Natural killer cell treated with Interleukin-12 subunit alpha and Interleukin-12 subunit beta and Interleukin-15 and Interleukin-18, amount 100 ng/mL, for 72 hours (primary cell): Measurements from ENCODE around the gene EREG. TPM values are rescaled to one million over a fixed set of nuclear protein-coding genes. Genes with fewer than 3 reads are reported as not detected.

Experiments used
- ATAC-seq, 2 donors: fragments of 150-1000 bp; cut with Tn5 transposase in 1 of 2; sonication (Bioruptor Pico), chemical (Tn5 transposase) in 1 of 2; 2 replicates each; pipeline ENCODE4 v1.10.0; 2021
- DNase-seq: peaks from one replicate; pipeline ENCODE4 v3.0.0; 2022; ENCODE audit warnings: low spot score
- H3K27ac Mint-ChIP-seq, 2 donors: 1 replicate in 1 of 2; 2 replicates in 1 of 2; pipeline ENCODE4 v1.8.0; 2022; ENCODE audit warnings: mixed read lengths in 2 of 2, mild to moderate bottlenecking in 1 of 2, moderate library complexity in 1 of 2
- H3K27me3 Mint-ChIP-seq, 2 donors: 1 replicate in 1 of 2; 2 replicates in 1 of 2; pipeline ENCODE4 v1.8.0; 2022; ENCODE audit warnings: mixed read lengths in 2 of 2
- H3K36me3 Mint-ChIP-seq: one replicate; pipeline ENCODE4 v1.8.0; 2022; ENCODE audit warnings: mixed read lengths
- H3K4me1 Mint-ChIP-seq, 2 donors: 1 replicate in 1 of 2; 2 replicates in 1 of 2; pipeline ENCODE4 v1.8.0; 2022; ENCODE audit warnings: low read depth in 2 of 2, mixed read lengths in 2 of 2, mild to moderate bottlenecking in 1 of 2
- H3K4me3 Mint-ChIP-seq: one replicate; pipeline ENCODE4 v1.8.0; 2022; ENCODE audit warnings: mixed read lengths
- H3K9me3 Mint-ChIP-seq: 2 replicates; pipeline ENCODE4 v1.8.0; 2022; ENCODE audit warnings: mixed read lengths
- total RNA-seq, 2 donors: library from RNA; stranded (reverse); gene quantifications; one replicate each; pipeline ENCODE4 v1.2.3, GENCODE V29; 2022

The EREG gene
- total RNA-seq, 2 donors from 2014 or later: not detected

- H3K9me3 Mint-ChIP-seq: no peaks in the 10 kb centered on the region
- DNase-seq (no peak), ATAC-seq (no peak)
- H3K4me3 Mint-ChIP-seq: no peak overlapping the region
- no peak overlapping the region for H3K27ac Mint-ChIP-seq
- H3K36me3 Mint-ChIP-seq: no peaks in the 10 kb centered on the region
- H3K4me1 Mint-ChIP-seq: peaks cover 6 to 10% of the 10 kb centered on the region in 2 donors
- peaks cover 30 to 46% of the 10 kb centered on the region in 2 donors for H3K27me3 Mint-ChIP-seq
Observed at GRCh38 chr4:74365761-74366160, 816 bp downstream of the EREG start.

DNA sequence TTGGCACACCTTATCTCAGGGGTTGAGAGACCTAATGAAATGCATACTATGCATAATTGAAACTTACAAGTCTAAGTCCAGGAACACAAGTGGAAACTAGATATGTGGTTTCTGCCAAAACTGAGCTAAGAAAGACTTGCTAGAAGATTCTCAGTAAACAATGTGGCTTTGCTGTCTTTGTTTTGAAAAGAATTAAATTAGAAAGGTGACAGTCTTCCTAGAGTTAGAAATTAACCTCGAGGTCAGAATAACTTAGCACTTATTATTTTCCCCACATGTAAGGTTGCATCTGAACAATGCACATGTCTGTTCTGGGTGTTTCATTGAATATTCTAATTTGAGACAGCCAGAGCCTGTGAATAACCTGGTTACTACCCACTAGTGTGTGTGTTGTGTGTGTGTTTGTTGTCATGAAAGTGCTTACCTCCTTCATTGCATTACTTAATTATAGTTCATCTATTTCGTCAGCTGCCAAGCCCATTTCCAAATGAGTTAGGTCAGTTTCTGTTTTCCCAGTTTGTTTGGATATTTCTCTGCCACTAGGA, 1.5 kb downstream of the EREG start:
- Mint-ChIP-seq H3K9me3 (no peaks in the 10 kb centered on the region), H3K27ac (no peak overlapping the region), H3K4me3 (no peak overlapping the region), H3K36me3 (no peaks in the 10 kb centered on the region), H3K4me1 (peaks cover 6 to 10% of the 10 kb centered on the region in 2 donors), H3K27me3 (peaks cover 32 to 50% of the 10 kb centered on the region in 2 donors)
- no peak for ATAC-seq
- no peak for DNase-seq

DNA sequence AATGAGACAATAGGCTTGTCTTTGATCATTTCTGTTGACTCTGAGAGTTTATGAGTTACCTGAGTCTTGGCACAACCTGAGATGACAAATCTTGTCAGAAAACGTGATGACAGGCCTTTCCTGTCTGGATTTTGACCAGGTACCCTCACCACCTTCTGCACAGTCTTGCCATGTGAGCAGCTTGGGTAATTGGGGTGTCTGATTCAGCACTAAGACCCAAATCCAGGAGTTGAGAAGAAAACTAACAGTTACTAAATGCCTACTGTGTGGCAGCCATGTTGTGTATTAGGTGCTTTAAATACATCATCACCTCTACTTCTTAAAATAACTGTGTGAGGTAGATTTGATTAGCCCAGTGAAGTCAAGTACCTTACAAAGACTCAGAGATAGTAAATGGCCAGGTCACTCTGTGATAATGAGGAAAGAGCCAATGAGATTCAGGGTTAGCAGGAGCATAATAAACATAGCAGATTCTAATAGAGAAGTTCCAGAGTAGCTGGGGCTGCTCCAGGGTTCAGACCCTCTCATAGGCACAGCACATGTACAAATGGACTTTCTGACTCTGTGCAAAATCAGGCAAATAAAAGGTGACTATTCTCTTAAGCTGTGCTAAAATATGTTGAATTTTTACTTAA, 2.8 kb downstream of the EREG start:
- Mint-ChIP-seq H3K9me3 (no peaks in the 10 kb centered on the region), H3K36me3 (no peaks in the 10 kb centered on the region), H3K27ac (no peak overlapping the region), H3K4me1 (peaks cover 6 to 10% of the 10 kb centered on the region in 2 donors), H3K4me3 (no peak overlapping the region), H3K27me3 (peaks cover 31 to 52% of the 10 kb centered on the region in 2 donors)
- ATAC-seq (no peak), DNase-seq (no peak)

DNA sequence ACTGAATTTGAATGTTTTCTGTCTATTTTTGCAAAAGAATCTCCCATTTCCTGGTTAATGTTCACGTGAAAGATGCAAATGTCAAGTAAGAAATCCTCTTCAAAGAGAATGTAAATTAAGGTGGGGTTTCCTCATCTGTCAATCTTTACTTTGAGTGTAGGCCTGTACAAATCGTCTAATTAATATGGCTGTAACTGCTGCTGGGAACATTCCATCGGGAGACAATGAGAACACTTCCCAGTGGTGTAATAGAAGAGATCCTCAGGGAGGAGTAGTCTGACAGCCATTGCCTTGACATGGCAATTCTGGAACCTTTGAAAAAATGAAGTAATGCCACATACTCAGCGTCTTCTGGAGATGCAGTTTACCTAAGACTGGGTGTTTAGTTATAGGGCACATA, 3.7 kb downstream of the EREG start:
- no peaks in the 10 kb centered on the region for H3K36me3 Mint-ChIP-seq
- H3K4me3 Mint-ChIP-seq: no peak overlapping the region
- DNase-seq (no peak), ATAC-seq (no peak)
- peaks cover 27 to 46% of the 10 kb centered on the region in 2 donors for H3K27me3 Mint-ChIP-seq
- H3K9me3 Mint-ChIP-seq: no peaks in the 10 kb centered on the region
- H3K4me1 Mint-ChIP-seq: peaks cover 6 to 10% of the 10 kb centered on the region in 2 donors
- H3K27ac Mint-ChIP-seq: no peak overlapping the region

DNA sequence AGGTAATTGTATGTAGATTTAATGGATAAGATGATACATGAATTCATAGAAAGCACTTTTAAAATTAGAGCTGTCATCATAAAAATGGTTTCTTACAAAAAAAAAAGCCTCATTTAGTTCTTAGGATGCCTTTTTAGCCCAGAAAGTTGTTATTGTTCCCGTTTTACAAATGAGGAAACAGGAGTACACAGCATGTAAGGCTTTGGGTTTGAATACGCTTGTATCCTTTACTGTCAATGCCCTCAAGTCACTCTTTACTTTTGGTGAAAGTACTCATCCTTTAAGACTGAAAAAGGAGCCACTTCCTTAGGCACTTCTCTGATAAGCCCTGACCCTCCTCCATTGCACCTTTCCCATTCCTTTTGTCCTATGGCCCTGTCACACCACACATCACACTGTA, 4.9 kb downstream of the EREG start:
- Mint-ChIP-seq H3K4me3 (no peak overlapping the region), H3K9me3 (no peaks in the 10 kb centered on the region), H3K4me1 (peaks cover 5 to 6% of the 10 kb centered on the region in 2 donors), H3K27ac (no peak overlapping the region), H3K27me3 (peaks cover 19 to 34% of the 10 kb centered on the region in 2 donors), H3K36me3 (no peaks in the 10 kb centered on the region)
- no peak for ATAC-seq
- no peak for DNase-seq

DNA sequence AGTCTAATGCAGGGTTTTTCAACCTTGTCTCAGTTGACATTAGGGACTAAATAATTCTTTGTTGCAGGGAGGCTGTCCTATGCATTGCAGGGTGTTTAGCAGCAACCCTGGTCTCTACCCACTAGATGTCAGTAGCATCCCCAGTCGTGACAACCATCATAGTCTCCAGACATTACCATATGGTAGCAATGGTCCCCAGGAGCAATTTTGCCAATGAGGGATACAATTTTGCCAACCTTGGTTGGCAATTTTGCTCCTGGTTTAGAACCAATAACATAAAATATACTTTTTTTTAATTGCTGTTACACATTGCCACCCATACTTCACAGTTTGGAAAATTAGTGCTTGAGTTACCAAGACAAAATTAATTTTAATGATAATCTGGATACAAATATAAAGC, 6.0 kb downstream of the EREG start:
- H3K36me3 Mint-ChIP-seq: no peaks in the 10 kb centered on the region
- H3K27ac Mint-ChIP-seq: no peak overlapping the region
- H3K4me1 Mint-ChIP-seq: no peaks in the 10 kb centered on the region
- no peak for DNase-seq
- no peaks in the 10 kb centered on the region for H3K9me3 Mint-ChIP-seq
- ATAC-seq: peak in 1 of 2 donors; percentile 67
- peaks cover 14 to 26% of the 10 kb centered on the region in 2 donors for H3K27me3 Mint-ChIP-seq
- H3K4me3 Mint-ChIP-seq: no peak overlapping the region

- Mint-ChIP-seq H3K36me3 (no peaks in the 10 kb centered on the region), H3K4me1 (no peaks in the 10 kb centered on the region), H3K27me3 (peaks cover 10% of the 10 kb centered on the region in 2 donors), H3K27ac (no peak overlapping the region), H3K4me3 (no peak overlapping the region), H3K9me3 (no peaks in the 10 kb centered on the region)
- DNase-seq (no peak), ATAC-seq (no peak)
Observed at GRCh38 chr4:74374128-74374527, 9.2 kb downstream of the EREG start.

DNA sequence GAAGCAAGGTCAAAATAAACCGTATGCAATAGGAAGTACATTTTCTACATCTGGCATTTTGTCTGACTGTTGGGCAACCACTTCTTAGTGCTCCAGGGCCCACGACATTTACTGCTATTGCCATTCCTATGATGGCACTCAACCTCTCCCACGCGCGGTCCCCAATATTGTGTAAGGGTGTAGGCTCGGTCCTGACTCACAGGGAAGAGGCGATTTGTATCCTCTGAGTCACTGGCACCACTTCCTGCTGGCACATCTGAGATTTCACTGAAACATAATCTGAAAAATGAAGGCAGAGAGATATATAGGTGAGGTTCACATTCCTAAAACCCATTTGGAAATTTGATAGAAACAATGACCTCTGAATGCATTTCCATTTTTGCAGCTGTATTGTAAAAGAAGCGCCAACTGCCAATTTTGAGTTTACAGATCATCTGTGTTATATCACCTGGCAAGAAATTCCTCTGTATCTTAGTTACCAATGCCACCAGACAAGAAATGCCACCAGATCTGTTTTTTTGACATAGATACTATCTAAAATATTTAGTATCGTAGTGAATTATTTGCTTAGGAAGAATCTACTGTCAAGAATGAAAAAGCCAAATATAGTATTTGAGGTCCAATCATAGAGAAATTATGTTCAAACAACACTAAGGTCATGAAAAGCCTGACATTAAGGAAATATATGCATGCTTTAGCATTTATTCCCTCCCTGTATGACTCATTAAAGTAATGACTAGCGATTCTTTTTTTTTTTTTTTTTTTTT, 9.8 kb downstream of the EREG start:
- Mint-ChIP-seq H3K4me3 (no peak overlapping the region), H3K4me1 (no peaks in the 10 kb centered on the region), H3K9me3 (no peaks in the 10 kb centered on the region), H3K27ac (no peak overlapping the region), H3K36me3 (no peaks in the 10 kb centered on the region), H3K27me3 (peaks cover 10% of the 10 kb centered on the region in 2 donors)
- ATAC-seq: peak in 1 of 2 donors; percentile 31
- no peak for DNase-seq

DNA sequence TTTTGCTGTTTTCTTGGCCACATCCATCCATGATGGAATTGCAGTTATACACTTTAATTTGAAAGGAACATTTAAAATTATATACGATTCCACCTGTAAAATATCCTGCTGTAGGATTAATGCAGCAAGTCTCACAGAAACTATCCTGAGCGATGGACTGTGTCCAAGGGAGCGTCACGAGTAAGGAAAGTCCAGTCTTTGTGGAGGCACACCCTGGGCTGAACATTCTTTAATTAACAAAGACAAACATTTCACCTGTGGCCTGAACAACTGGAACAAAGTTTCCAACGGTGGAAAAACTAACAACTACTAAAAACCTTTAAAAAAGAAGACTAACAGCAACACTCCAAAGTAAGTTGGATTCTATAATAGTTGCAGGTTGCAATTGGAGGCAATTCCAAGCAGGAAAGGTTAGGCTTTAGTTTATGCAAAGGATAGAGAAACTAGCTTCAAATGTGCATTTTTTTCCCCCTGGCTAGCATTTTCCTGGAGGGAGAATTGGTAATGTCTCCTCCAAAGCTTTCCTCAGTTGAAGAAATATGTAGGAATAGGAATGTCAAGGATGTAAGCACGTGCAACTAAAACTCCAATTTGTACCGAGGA, 11.0 kb downstream of the EREG start:
- ATAC-seq (no peak), DNase-seq (no peak)
- no peak overlapping the region for H3K4me3 Mint-ChIP-seq
- peaks cover 7 to 10% of the 10 kb centered on the region in 2 donors for H3K27me3 Mint-ChIP-seq
- no peaks in the 10 kb centered on the region for H3K9me3 Mint-ChIP-seq
- H3K4me1 Mint-ChIP-seq: no peaks in the 10 kb centered on the region
- H3K27ac Mint-ChIP-seq: no peak overlapping the region
- no peaks in the 10 kb centered on the region for H3K36me3 Mint-ChIP-seq

GRCh38 chr4:74376888-74377483, 12.0 kb downstream of the EREG start:
- DNase-seq: no peak
- no peak overlapping the region for H3K27ac Mint-ChIP-seq
- H3K4me1 Mint-ChIP-seq: no peaks in the 10 kb centered on the region
- H3K4me3 Mint-ChIP-seq: no peak overlapping the region
- no peaks in the 10 kb centered on the region for H3K9me3 Mint-ChIP-seq
- H3K36me3 Mint-ChIP-seq: no peaks in the 10 kb centered on the region
- ATAC-seq: no peak
- H3K27me3 Mint-ChIP-seq: peaks cover under 1 to 2% of the 10 kb centered on the region in 2 donors

DNA sequence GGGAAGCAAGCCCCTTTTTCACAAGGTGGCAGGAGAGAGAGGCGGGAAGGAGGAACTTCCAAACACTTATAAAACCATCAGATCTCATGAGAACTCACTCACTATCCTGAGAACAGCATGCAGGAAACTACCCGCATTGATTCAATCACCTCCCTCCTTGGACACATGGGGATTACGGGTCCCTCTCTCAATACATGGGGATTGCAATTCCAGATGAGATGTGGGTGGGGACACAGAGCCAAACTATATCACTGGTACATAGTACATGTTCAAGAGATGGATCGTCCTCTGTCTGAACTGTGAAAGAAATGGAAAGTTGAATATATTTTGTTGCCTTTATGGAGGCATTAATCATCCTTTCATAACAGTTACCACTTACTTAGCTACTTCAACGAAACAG, 12.8 kb downstream of the EREG start:
- DNase-seq (no peak), ATAC-seq (no peak)
- peaks cover 4 to 6% of the 10 kb centered on the region in 2 donors for H3K27me3 Mint-ChIP-seq
- no peak overlapping the region for H3K4me3 Mint-ChIP-seq
- no peaks in the 10 kb centered on the region for H3K9me3 Mint-ChIP-seq
- no peaks in the 10 kb centered on the region for H3K4me1 Mint-ChIP-seq
- no peak overlapping the region for H3K27ac Mint-ChIP-seq
- H3K36me3 Mint-ChIP-seq: no peaks in the 10 kb centered on the region

GRCh38 chr4:74378573-74378972, 13.6 kb downstream of the EREG start:
- Mint-ChIP-seq H3K36me3 (no peaks in the 10 kb centered on the region), H3K27me3 (peaks cover 4 to 7% of the 10 kb centered on the region in 2 donors), H3K4me3 (no peak overlapping the region), H3K4me1 (no peaks in the 10 kb centered on the region), H3K27ac (no peak overlapping the region), H3K9me3 (no peaks in the 10 kb centered on the region)
- DNase-seq (no peak), ATAC-seq (no peak)

DNA sequence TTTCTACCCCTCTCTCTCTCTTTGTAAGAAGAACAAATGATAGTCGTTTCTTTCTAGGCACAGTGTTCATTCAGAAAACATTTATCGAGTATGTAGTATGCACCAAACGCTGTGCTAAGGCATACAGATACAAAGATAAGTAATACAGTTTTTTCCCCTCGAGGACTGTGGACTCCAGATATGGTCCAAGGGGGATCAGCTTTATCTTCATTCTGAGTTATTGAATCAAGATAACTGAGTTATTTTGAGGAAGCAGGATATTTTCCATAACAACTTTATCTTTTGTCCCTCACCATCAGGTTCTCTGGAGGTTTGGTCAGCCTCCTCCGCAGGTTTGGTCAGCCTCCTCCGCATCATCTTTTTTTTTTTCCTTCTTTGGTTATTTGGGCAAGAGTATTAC, 15.0 kb downstream of the EREG start:
- Mint-ChIP-seq H3K4me3 (no peak overlapping the region), H3K9me3 (no peaks in the 10 kb centered on the region), H3K36me3 (no peaks in the 10 kb centered on the region), H3K4me1 (no peaks in the 10 kb centered on the region), H3K27ac (no peak overlapping the region), H3K27me3 (peaks cover 2 to 7% of the 10 kb centered on the region in 2 donors)
- DNase-seq (no peak), ATAC-seq (no peak)

DNA sequence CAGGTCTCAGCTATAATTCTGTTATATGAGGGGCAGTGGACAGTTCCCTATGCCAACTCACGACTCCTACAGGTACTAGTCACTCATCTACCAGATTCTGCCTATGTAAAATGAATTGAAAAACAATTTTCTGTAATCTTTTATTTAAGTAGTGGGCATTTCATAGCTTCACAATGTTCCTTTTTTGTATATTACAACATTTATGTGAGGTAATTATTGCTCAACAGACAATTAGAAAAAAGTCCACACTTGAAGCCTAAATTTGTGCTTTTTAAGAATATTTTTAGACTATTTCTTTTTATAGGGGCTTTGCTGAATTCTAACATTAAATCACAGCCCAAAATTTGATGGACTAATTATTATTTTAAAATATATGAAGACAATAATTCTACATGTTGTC, 20.4 kb downstream of the EREG start:
- H3K4me1 Mint-ChIP-seq: no peaks in the 10 kb centered on the region
- H3K27ac Mint-ChIP-seq: no peak overlapping the region
- no peaks in the 10 kb centered on the region for H3K9me3 Mint-ChIP-seq
- ATAC-seq: no peak
- no peaks in the 10 kb centered on the region for H3K36me3 Mint-ChIP-seq
- peaks cover 9 to 17% of the 10 kb centered on the region in 2 donors for H3K27me3 Mint-ChIP-seq
- H3K4me3 Mint-ChIP-seq: no peak overlapping the region
- no peak for DNase-seq
